Activated CD8-positive, alpha-beta memory T cell treated with anti-CD3 and anti-CD28 coated beads for 24 hours (primary cell): Measurements from ENCODE around the gene CHRNB1.
"Not testable (repeated sequence)": the region's sequence is repeated elsewhere in the genome, so short reads cannot be mapped to it uniquely, and the experiment has no call there.

Experiments used
- DNase-seq: peaks from one replicate; pipeline ENCODE4 v3.0.0-alpha.2; 2020

Gene CHRNB1

GRCh38 chr17:7468804-7469389, 24.0 kb downstream of the CHRNB1 start:
- DNase-seq: no peak

- not testable (repeated sequence) for DNase-seq
Observed at GRCh38 chr17:7469843-7470242, 25.0 kb downstream of the CHRNB1 start.

GRCh38 chr17:7470457-7470973, 25.7 kb downstream of the CHRNB1 start:
- not testable (repeated sequence) for DNase-seq

- DNase-seq: no peak
Observed at GRCh38 chr17:7471729-7472128, 26.9 kb downstream of the CHRNB1 start.

- not testable (repeated sequence) for DNase-seq
Observed at GRCh38 chr17:7474767-7475166, 29.9 kb downstream of the CHRNB1 start.

GRCh38 chr17:7475764-7476422, 31.0 kb downstream of the CHRNB1 start:
- DNase-seq: no peak

GRCh38 chr17:7476494-7476893, 31.6 kb downstream of the CHRNB1 start:
- DNase-seq: no peak

- DNase-seq: no peak
Observed at GRCh38 chr17:7476951-7477350, 32.1 kb downstream of the CHRNB1 start.

GRCh38 chr17:7477392-7478275, 32.8 kb downstream of the CHRNB1 start:
- peak; percentile 76 for DNase-seq

GRCh38 chr17:7478276-7479212, 33.7 kb downstream of the CHRNB1 start:
- peak; percentile 81 for DNase-seq

- DNase-seq: peak; percentile 85
Observed at GRCh38 chr17:7479213-7480088, 34.6 kb downstream of the CHRNB1 start, which contains the start of gene ZBTB4. Gene ZBTB4, minus strand, starts transcription at chr17:7479631. Its CDS starts 12,830 bp downstream, at chr17:7466801.

- DNase-seq: no peak
Observed at GRCh38 chr17:7480089-7480384, 35.2 kb downstream of the CHRNB1 start.

GRCh38 chr17:7481275-7481674, 36.4 kb downstream of the CHRNB1 start, which contains the start of gene SLC35G6:
Gene SLC35G6, plus strand, starts transcription at chr17:7481446. Its CDS starts 71 bp downstream, at chr17:7481517.
- DNase-seq: not testable (repeated sequence)

- not testable (repeated sequence) for DNase-seq
Observed at GRCh38 chr17:7481842-7482741, 37.2 kb downstream of the CHRNB1 start.

- DNase-seq: not testable (repeated sequence)
Observed at GRCh38 chr17:7482742-7483088, 37.9 kb downstream of the CHRNB1 start.

GRCh38 chr17:7483255-7484066, 38.6 kb downstream of the CHRNB1 start:
- peak; percentile 97 for DNase-seq

GRCh38 chr17:7484067-7484918, 39.4 kb downstream of the CHRNB1 start, which contains the start of gene POLR2A:
Gene POLR2A, plus strand, starts transcription at chr17:7484366.
- peak; percentile 99 for DNase-seq

- DNase-seq: no peak
Observed at GRCh38 chr17:7484919-7485377, 40.1 kb downstream of the CHRNB1 start.
